IPS-20b (cell line): ENCODE results near the gene KLKB1.
A peak's percentile ranks its signal among the peaks of the same experiment; 100 is the strongest.

ENCODE experiments used
- H3K27ac ChIP-seq: one replicate; pipeline ENCODE4 v1.5.1; 2013; ENCODE audit warnings: low read length
- H3K27me3 ChIP-seq: 2 replicates; pipeline ENCODE4 v1.6.1; 2013; ENCODE audit warnings: mild to moderate bottlenecking, low read length, inconsistent platforms; ENCODE audit not compliant: insufficient read depth
- H3K36me3 ChIP-seq: 2 replicates; pipeline ENCODE4 v1.6.1; 2013; ENCODE audit warnings: low read depth, mild to moderate bottlenecking, inconsistent platforms, low read length, moderate library complexity; ENCODE audit not compliant: insufficient read depth
- H3K4me1 ChIP-seq: 2 replicates; pipeline ENCODE4 v1.6.1; 2013; ENCODE audit warnings: mild to moderate bottlenecking, control low read depth, inconsistent platforms, low read length, moderate library complexity; ENCODE audit not compliant: insufficient read depth
- H3K4me3 ChIP-seq: 2 replicates; pipeline ENCODE4 v1.5.1; 2013; ENCODE audit warnings: mild to moderate bottlenecking, low read length, inconsistent platforms
- H3K9ac ChIP-seq: 2 replicates; pipeline ENCODE4 v1.6.1; 2013; ENCODE audit warnings: low read depth, mild to moderate bottlenecking, inconsistent platforms, low read length, moderate library complexity
- H3K9me3 ChIP-seq: 2 replicates; pipeline ENCODE4 v1.6.1; 2013; ENCODE audit warnings: mild to moderate bottlenecking, low read depth, low read length, inconsistent platforms; ENCODE audit not compliant: insufficient read depth

Gene KLKB1

GRCh38 chr4:186227221-186227620, at the start of gene KLKB1:
Gene KLKB1 (plus strand): TSS chr4:186227507. CDS start chr4:186228196, 689 bp downstream.
- Histone ChIP-seq H3K9ac (peak within 1 kb of the TSS; percentile 1; the same call in 1 of the 2 replicates), H3K27ac (peak within 1 kb of the TSS; percentile 66)

GRCh38 chr4:186188107-186188506, 39.2 kb upstream of the KLKB1 start:
- H3K4me3 ChIP-seq: no peak overlapping the region
- no peak overlapping the region for H3K9ac ChIP-seq
- H3K27me3 ChIP-seq: no peaks in the 10 kb centered on the region; the same call in 1 of the 2 replicates
- no peaks in the 10 kb centered on the region for H3K9me3 ChIP-seq
- H3K27ac ChIP-seq: no peak overlapping the region
- peaks cover 17% of the 10 kb centered on the region; the same call in 1 of the 2 replicates for H3K4me1 ChIP-seq
- H3K36me3 ChIP-seq: no peaks in the 10 kb centered on the region

More at GRCh38 chr4:186227221-186227620, at the start of gene KLKB1:
- Histone ChIP-seq H3K4me3 (0 out of 2 replicates have a peak within 1 kb of the TSS, but pooled peaks have one; percentile 25), H3K4me1 (peaks cover 6% of the 10 kb centered on the region; the same call in 1 of the 2 replicates), H3K36me3 (no peaks in the 10 kb centered on the region), H3K27me3 (no peaks in the 10 kb centered on the region), H3K9me3 (peaks cover 21% of the 10 kb centered on the region)

GRCh38 chr4:186189656-186190055, 37.7 kb upstream of the KLKB1 start:
- Histone ChIP-seq H3K4me1 (peaks cover 17% of the 10 kb centered on the region; the same call in 1 of the 2 replicates), H3K9me3 (no peaks in the 10 kb centered on the region), H3K9ac (0 out of 2 replicates have a peak overlapping the region, but pooled peaks have one; percentile 9), H3K4me3 (peak overlapping the region; percentile 86), H3K27me3 (no peaks in the 10 kb centered on the region; the same call in 1 of the 2 replicates), H3K27ac (no peak overlapping the region), H3K36me3 (no peaks in the 10 kb centered on the region)

- Histone ChIP-seq H3K4me3 (peak overlapping the region; percentile 86), H3K9me3 (no peaks in the 10 kb centered on the region), H3K36me3 (no peaks in the 10 kb centered on the region), H3K27ac (peak overlapping the region; percentile 30), H3K4me1 (peaks cover 17% of the 10 kb centered on the region; the same call in 1 of the 2 replicates), H3K27me3 (no peaks in the 10 kb centered on the region; the same call in 1 of the 2 replicates), H3K9ac (peak overlapping the region; percentile 85; the same call in 1 of the 2 replicates)
Measured at GRCh38 chr4:186190581-186191199, 36.6 kb upstream of the KLKB1 start.

GRCh38 chr4:186191200-186192065, 35.9 kb upstream of the KLKB1 start, which contains the start of gene CYP4V2:
Gene CYP4V2 (plus strand): TSS chr4:186191567. CDS start chr4:186191824, 257 bp downstream.
- Histone ChIP-seq H3K9ac (peak within 1 kb of the TSS; percentile 85; the same call in 1 of the 2 replicates), H3K36me3 (no peaks in the 10 kb centered on the region), H3K27me3 (no peaks in the 10 kb centered on the region; the same call in 1 of the 2 replicates), H3K27ac (peak within 1 kb of the TSS; percentile 54), H3K4me3 (peak within 1 kb of the TSS; percentile 86), H3K4me1 (peaks cover 17% of the 10 kb centered on the region; the same call in 1 of the 2 replicates), H3K9me3 (no peaks in the 10 kb centered on the region)

GRCh38 chr4:186192066-186192612, 35.2 kb upstream of the KLKB1 start:
- H3K9me3 ChIP-seq: no peaks in the 10 kb centered on the region
- peak overlapping the region; percentile 54 for H3K27ac ChIP-seq
- no peaks in the 10 kb centered on the region; the same call in 1 of the 2 replicates for H3K27me3 ChIP-seq
- H3K9ac ChIP-seq: peak overlapping the region; percentile 85; the same call in 1 of the 2 replicates
- no peaks in the 10 kb centered on the region for H3K36me3 ChIP-seq
- H3K4me1 ChIP-seq: peaks cover 17% of the 10 kb centered on the region; the same call in 1 of the 2 replicates
- H3K4me3 ChIP-seq: peak overlapping the region; percentile 86

- Histone ChIP-seq H3K9me3 (no peaks in the 10 kb centered on the region), H3K36me3 (no peaks in the 10 kb centered on the region), H3K9ac (no peak overlapping the region), H3K4me3 (no peak overlapping the region), H3K27ac (no peak overlapping the region), H3K4me1 (peaks cover 17% of the 10 kb centered on the region; the same call in 1 of the 2 replicates), H3K27me3 (no peaks in the 10 kb centered on the region; the same call in 1 of the 2 replicates)
Measured at GRCh38 chr4:186193851-186194250, 33.5 kb upstream of the KLKB1 start.

GRCh38 chr4:186196063-186196462, 31.2 kb upstream of the KLKB1 start:
- Histone ChIP-seq H3K9ac (no peak overlapping the region), H3K36me3 (no peaks in the 10 kb centered on the region), H3K4me1 (0 out of 2 replicates have a peak, but pooled peaks cover 3% of the 10 kb centered on the region), H3K9me3 (no peaks in the 10 kb centered on the region), H3K4me3 (no peak overlapping the region), H3K27ac (no peak overlapping the region), H3K27me3 (no peaks in the 10 kb centered on the region)

- no peak overlapping the region for H3K9ac ChIP-seq
- no peaks in the 10 kb centered on the region for H3K4me1 ChIP-seq
- no peak overlapping the region for H3K4me3 ChIP-seq
- H3K27ac ChIP-seq: no peak overlapping the region
- no peaks in the 10 kb centered on the region for H3K36me3 ChIP-seq
- H3K27me3 ChIP-seq: no peaks in the 10 kb centered on the region
- no peaks in the 10 kb centered on the region for H3K9me3 ChIP-seq
Measured at GRCh38 chr4:186200516-186200915, 26.8 kb upstream of the KLKB1 start.

GRCh38 chr4:186201010-186201409, 26.3 kb upstream of the KLKB1 start:
- Histone ChIP-seq H3K9ac (no peak overlapping the region), H3K36me3 (no peaks in the 10 kb centered on the region), H3K4me1 (no peaks in the 10 kb centered on the region), H3K27me3 (no peaks in the 10 kb centered on the region), H3K27ac (no peak overlapping the region), H3K9me3 (no peaks in the 10 kb centered on the region), H3K4me3 (no peak overlapping the region)

GRCh38 chr4:186201535-186202230, 25.6 kb upstream of the KLKB1 start:
- no peaks in the 10 kb centered on the region for H3K4me1 ChIP-seq
- H3K9ac ChIP-seq: no peak overlapping the region
- no peaks in the 10 kb centered on the region for H3K27me3 ChIP-seq
- no peaks in the 10 kb centered on the region for H3K9me3 ChIP-seq
- H3K4me3 ChIP-seq: no peak overlapping the region
- H3K36me3 ChIP-seq: no peaks in the 10 kb centered on the region
- H3K27ac ChIP-seq: no peak overlapping the region
